Inflammatory macrophage treated with lipopolysaccharide for 1 hour (primary cell): ENCODE results near the gene FHOD1.

ENCODE experiments used
- DNase-seq, 2 donors: peaks; one replicate each; pipeline ENCODE4 v3.0.0-alpha.2; 2020 to 2022

Gene FHOD1

GRCh38 chr16:67206838-67207248 lies 40.4 kb downstream of the FHOD1 start:
- no peak for DNase-seq

- no peak for DNase-seq
These were observed 41.0 kb downstream of the FHOD1 start for GRCh38 chr16:67206129-67206837.

GRCh38 chr16:67204076-67204475 lies 43.2 kb downstream of the FHOD1 start:
- DNase-seq: no peak

GRCh38 chr16:67202956-67203493 lies 44.3 kb downstream of the FHOD1 start:
- DNase-seq: no peak

GRCh38 chr16:67202426-67202825 lies 44.9 kb downstream of the FHOD1 start:
- no peak for DNase-seq

- no peak for DNase-seq
These were observed 45.6 kb downstream of the FHOD1 start for GRCh38 chr16:67201411-67202345.

GRCh38 chr16:67200491-67200890 lies 46.8 kb downstream of the FHOD1 start:
- no peak for DNase-seq

- no peak for DNase-seq
These were observed 47.5 kb downstream of the FHOD1 start for GRCh38 chr16:67199808-67200198.

- no peak for DNase-seq
These were observed 48.1 kb downstream of the FHOD1 start, which contains the start of gene ELMO3 for GRCh38 chr16:67199011-67199807. Gene ELMO3 (plus strand): TSS chr16:67199131. CDS start chr16:67199327, 196 bp downstream.

GRCh38 chr16:67198238-67198734 lies 49.0 kb downstream of the FHOD1 start:
- DNase-seq: peak in 1 of 2 donors; percentile 65

GRCh38 chr16:67197704-67198103 lies 49.6 kb downstream of the FHOD1 start:
- no peak for DNase-seq

GRCh38 chr16:67196881-67197280 lies 50.4 kb downstream of the FHOD1 start:
- no peak for DNase-seq

- no peak for DNase-seq
These were observed 51.6 kb downstream of the FHOD1 start for GRCh38 chr16:67195676-67196075.

GRCh38 chr16:67194260-67194659 lies 53.0 kb downstream of the FHOD1 start:
- DNase-seq: no peak

GRCh38 chr16:67193536-67193935 lies 53.7 kb downstream of the FHOD1 start:
- DNase-seq: no peak

- DNase-seq: no peak
These were observed 54.4 kb downstream of the FHOD1 start for GRCh38 chr16:67192781-67193361.

GRCh38 chr16:67191995-67192681 lies 55.1 kb downstream of the FHOD1 start, which contains the start of gene E2F4:
Gene E2F4 (plus strand): TSS chr16:67192155. CDS start chr16:67192228, 73 bp downstream.
- peak; percentile 89 to 93 for DNase-seq

- DNase-seq: no peak
These were observed 55.8 kb downstream of the FHOD1 start for GRCh38 chr16:67191411-67191994.

- DNase-seq: no peak
These were observed 56.6 kb downstream of the FHOD1 start for GRCh38 chr16:67190448-67191399.

GRCh38 chr16:67190041-67190440 lies 57.2 kb downstream of the FHOD1 start, which contains the start of gene EXOC3L1:
Gene EXOC3L1 (minus strand): TSS chr16:67190136. CDS start chr16:67189676, 460 bp downstream.
- no peak for DNase-seq
